GM23338 (cell line): ENCODE measurements around the gene TRIM8. TPM values are rescaled to one million over a fixed set of nuclear protein-coding genes. Genes with fewer than 3 reads are reported as not detected.
A peak's percentile ranks its signal among the peaks of the same experiment; 100 is the strongest.

Experiments
- ATAC-seq: fragments of 200-7000 bp; cut with Tn5 transposase; 3 replicates; pipeline ENCODE4 v1.9.1; 2020
- DNase-seq: peaks from one replicate; pipeline ENCODE4 v3.0.0-alpha.2; 2015; ENCODE audit warnings: low spot score
- H2AFZ ChIP-seq: fragments of 200-600 bp; sonication (generic); 2 replicates; pipeline ENCODE4 v1.8.0; 2016; ENCODE audit warnings: antibody characterized with exemption, mild to moderate bottlenecking, moderate library complexity
- H3F3A ChIP-seq: fragments of 200-600 bp; sonication (generic); replicated peaks from 2 replicates; pipeline ENCODE4 v1.8.0; 2017; ENCODE audit warnings: antibody characterized with exemption, mixed run types, low read depth
- H3K27ac ChIP-seq: fragments of 200-600 bp; sonication (generic); 2 replicates; pipeline ENCODE4 v1.6.1; 2016; ENCODE audit warnings: low read depth
- H3K27me3 ChIP-seq: fragments of 200-600 bp; sonication (generic); 2 replicates; pipeline ENCODE4 v1.8.0; 2016; ENCODE audit warnings: mild to moderate bottlenecking, mixed run types, moderate library complexity; ENCODE audit not compliant: insufficient read depth
- H3K36me3 ChIP-seq: fragments of 200-600 bp; sonication (generic); 2 replicates; pipeline ENCODE4 v1.8.0; 2016; ENCODE audit warnings: mild to moderate bottlenecking; ENCODE audit not compliant: insufficient read depth
- H3K4me1 ChIP-seq: fragments of 200-600 bp; sonication (generic); 2 replicates; pipeline ENCODE4 v1.8.0; 2016; ENCODE audit warnings: mild to moderate bottlenecking, moderate library complexity; ENCODE audit not compliant: insufficient read depth
- H3K4me2 ChIP-seq: fragments of 200-600 bp; sonication (generic); 2 replicates; pipeline ENCODE4 v1.7.1; 2017; ENCODE audit warnings: mixed run types
- H3K4me3 ChIP-seq: fragments of 200-600 bp; sonication (generic); 2 replicates; pipeline ENCODE4 v1.6.1; 2016; ENCODE audit warnings: mixed run types
- H3K79me2 ChIP-seq: fragments of 200-600 bp; sonication (generic); replicated peaks from 2 replicates; pipeline ENCODE4 v1.8.0; 2017; ENCODE audit warnings: mild to moderate bottlenecking; ENCODE audit not compliant: insufficient read depth
- H3K9me2 ChIP-seq: fragments of 200-600 bp; sonication (generic); 2 replicates; pipeline ENCODE4 v1.8.0; 2017; ENCODE audit not compliant: insufficient read depth
- H4K20me1 ChIP-seq: fragments of 200-600 bp; sonication (generic); replicated peaks from 2 replicates; pipeline ENCODE4 v1.8.0; 2017; ENCODE audit warnings: mild to moderate bottlenecking; ENCODE audit not compliant: insufficient read depth
- H3K27ac Mint-ChIP-seq: 2 replicates; pipeline ENCODE4 v1.8.0; 2020; ENCODE audit warnings: inconsistent platforms, mild to moderate bottlenecking, moderate library complexity, mixed read lengths
- H3K27me3 Mint-ChIP-seq: 3 replicates; pipeline ENCODE4 v1.8.0; 2022; ENCODE audit warnings: low read depth, mild to moderate bottlenecking, moderate library complexity, mixed read lengths, inconsistent platforms; ENCODE audit not compliant: insufficient read depth, poor library complexity
- H3K36me3 Mint-ChIP-seq: 3 replicates; pipeline ENCODE4 v1.8.0; 2021; ENCODE audit warnings: low read depth, mild to moderate bottlenecking, inconsistent platforms, moderate library complexity, mixed read lengths
- H3K4me1 Mint-ChIP-seq: 3 replicates; pipeline ENCODE4 v1.8.0; 2020; ENCODE audit warnings: mild to moderate bottlenecking, inconsistent platforms, mixed read lengths
- H3K4me3 Mint-ChIP-seq: 3 replicates; pipeline ENCODE4 v1.8.0; 2021; ENCODE audit warnings: moderate library complexity, mild to moderate bottlenecking, inconsistent platforms, mixed read lengths
- H3K9me3 Mint-ChIP-seq: 3 replicates; pipeline ENCODE4 v1.8.0; 2020; ENCODE audit warnings: moderate library complexity, mild to moderate bottlenecking, inconsistent platforms, mixed read lengths
- EZH2phosphoT487 ChIP-seq: fragments of 200-600 bp; sonication (generic); IDR thresholded peaks from one replicate; pipeline ENCODE4 v1.8.1; 2018; ENCODE audit warnings: antibody characterized with exemption; ENCODE audit not compliant: unreplicated experiment
- JUNB ChIP-seq: IDR thresholded peaks from one replicate; pipeline ENCODE4 v1.6.1; 2016; ENCODE audit warnings: antibody characterized with exemption; ENCODE audit not compliant: unreplicated experiment
- NANOG ChIP-seq: IDR thresholded peaks from 2 replicates; pipeline ENCODE4 v1.6.1; 2016; ENCODE audit warnings: antibody characterized with exemption, borderline replicate concordance
- POLR2AphosphoS5 ChIP-seq: IDR thresholded peaks from 2 replicates; pipeline ENCODE4 v1.6.1; 2016; ENCODE audit warnings: antibody characterized with exemption, low read depth
- STAT1 ChIP-seq: IDR thresholded peaks from one replicate; pipeline ENCODE4 v1.6.1; 2016; ENCODE audit warnings: antibody characterized with exemption; ENCODE audit not compliant: unreplicated experiment
- polyA plus RNA-seq: library from polyadenylated mRNA; unstranded; fragments of >200 nt; fragmentation: Nextera tagmentation; extraction: Ambion mirVana; gene quantifications from 2 replicates; pipeline ENCODE4 v1.2.1, GENCODE V29; 2016
- total RNA-seq: library from RNA; depleted of rRNA; stranded (reverse); fragments of >200 nt; shearing (Covaris generic); gene quantifications from 2 replicates; pipeline ENCODE4 v1.2.3, GENCODE V29; 2014
- TF ChIP-seq, protein P1 (sequence below), 2 experiments: fragments of 200-600 bp in 1 of 2; sonication (generic) in 1 of 2; conservative IDR thresholded peaks; 2 replicates each; pipeline versions ENCODE4 v1.5.1 to v1.6.1; 2016 to 2017; ENCODE audit warnings: antibody characterized with exemption in 2 of 2, low read depth in 2 of 2, mild to moderate bottlenecking in 2 of 2, moderate library complexity in 1 of 2
- TF ChIP-seq, protein P2 (sequence below): fragments of 250-450 bp; sonication (Bioruptor Pico); IDR thresholded peaks from 2 replicates; pipeline ENCODE4 v1.5.0; 2020; ENCODE audit warnings: mild to moderate bottlenecking, moderate library complexity
- TF ChIP-seq, protein P3 (sequence below): IDR thresholded peaks from 2 replicates; pipeline ENCODE4 v1.6.1; 2016; ENCODE audit warnings: antibody characterized with exemption

Gene TRIM8
- total and polyA plus RNA-seq, 2 experiments from 2014 or later, result 15.1 to 36.7 TPM

DNA sequence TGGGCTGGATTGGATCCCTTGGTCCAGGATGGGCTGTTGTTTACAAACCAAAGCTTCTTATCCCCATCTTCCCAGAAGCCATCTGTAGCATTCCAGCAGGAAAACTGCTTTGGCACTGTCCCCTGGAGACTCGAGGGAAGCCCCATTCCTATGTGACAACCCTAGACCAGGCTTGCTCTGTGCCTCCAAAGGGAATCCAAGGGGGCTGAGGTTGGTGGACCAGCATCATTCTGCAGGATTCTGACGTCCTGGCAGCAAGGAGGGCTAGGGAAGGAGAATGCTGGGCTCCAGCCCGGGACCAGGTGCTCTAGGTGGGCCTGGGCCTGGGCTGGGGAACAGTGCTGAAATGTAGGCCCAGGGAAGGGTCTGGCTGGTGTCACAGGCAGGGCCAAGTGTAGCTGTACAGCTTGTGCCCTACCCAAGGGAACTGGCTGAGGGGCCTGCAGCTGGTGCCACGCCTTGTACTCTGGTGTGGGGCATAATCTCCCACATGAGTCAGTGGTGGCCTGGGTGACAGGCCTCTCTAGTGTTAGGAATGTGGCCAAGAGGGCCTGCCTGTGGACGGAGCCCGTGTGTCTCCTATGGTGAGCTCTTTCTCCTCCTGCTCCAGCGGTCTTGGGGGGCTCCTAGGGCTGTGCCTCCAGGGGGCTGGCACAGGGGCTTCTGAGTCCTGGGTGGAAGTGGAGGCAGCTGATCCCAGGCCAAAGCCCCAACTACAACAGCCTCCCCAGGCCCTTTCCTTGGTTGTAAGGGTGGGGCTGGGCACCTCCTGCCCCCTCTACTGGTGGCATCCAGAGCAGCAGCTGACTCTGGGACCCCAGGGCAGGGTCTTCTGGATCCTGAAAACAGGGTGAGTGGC is 25.2 kb downstream of the TRIM8 start:
- Mint-ChIP-seq H3K27me3 (peaks cover 17% of the 10 kb centered on the region), H3K4me3 (no peak overlapping the region), H3K36me3 (no peaks in the 10 kb centered on the region; the same call in 2 of the 3 replicates), H3K4me1 (peaks cover 44% of the 10 kb centered on the region), H3K9me3 (no peaks in the 10 kb centered on the region), H3K27ac (no peak overlapping the region)
- Histone ChIP-seq H3K27ac (no peak overlapping the region), H3F3A (peaks cover 15% of the 10 kb centered on the region; the same call in 1 of the 2 replicates), H3K36me3 (no peaks in the 10 kb centered on the region), H3K4me1 (peaks cover 34% of the 10 kb centered on the region), H3K79me2 (no peaks in the 10 kb centered on the region), H3K27me3 (no peaks in the 10 kb centered on the region), H3K4me2 (no peak overlapping the region; the same call in 1 of the 2 replicates), H3K9me2 (no peaks in the 10 kb centered on the region), H2AFZ (no peak overlapping the region), H3K4me3 (no peak overlapping the region), H4K20me1 (no peaks in the 10 kb centered on the region)
- ATAC-seq, result peak; percentile 55
- peak; percentile 57 for DNase-seq
- TF ChIP-seq STAT1, result no peak
- TF ChIP-seq, protein P1, sequence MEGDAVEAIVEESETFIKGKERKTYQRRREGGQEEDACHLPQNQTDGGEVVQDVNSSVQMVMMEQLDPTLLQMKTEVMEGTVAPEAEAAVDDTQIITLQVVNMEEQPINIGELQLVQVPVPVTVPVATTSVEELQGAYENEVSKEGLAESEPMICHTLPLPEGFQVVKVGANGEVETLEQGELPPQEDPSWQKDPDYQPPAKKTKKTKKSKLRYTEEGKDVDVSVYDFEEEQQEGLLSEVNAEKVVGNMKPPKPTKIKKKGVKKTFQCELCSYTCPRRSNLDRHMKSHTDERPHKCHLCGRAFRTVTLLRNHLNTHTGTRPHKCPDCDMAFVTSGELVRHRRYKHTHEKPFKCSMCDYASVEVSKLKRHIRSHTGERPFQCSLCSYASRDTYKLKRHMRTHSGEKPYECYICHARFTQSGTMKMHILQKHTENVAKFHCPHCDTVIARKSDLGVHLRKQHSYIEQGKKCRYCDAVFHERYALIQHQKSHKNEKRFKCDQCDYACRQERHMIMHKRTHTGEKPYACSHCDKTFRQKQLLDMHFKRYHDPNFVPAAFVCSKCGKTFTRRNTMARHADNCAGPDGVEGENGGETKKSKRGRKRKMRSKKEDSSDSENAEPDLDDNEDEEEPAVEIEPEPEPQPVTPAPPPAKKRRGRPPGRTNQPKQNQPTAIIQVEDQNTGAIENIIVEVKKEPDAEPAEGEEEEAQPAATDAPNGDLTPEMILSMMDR (conservative IDR thresholded peaks at IDR 0.05; ENCODE audit: low read depth in 2 of 2), result peak; percentile 57 to 66

DNA sequence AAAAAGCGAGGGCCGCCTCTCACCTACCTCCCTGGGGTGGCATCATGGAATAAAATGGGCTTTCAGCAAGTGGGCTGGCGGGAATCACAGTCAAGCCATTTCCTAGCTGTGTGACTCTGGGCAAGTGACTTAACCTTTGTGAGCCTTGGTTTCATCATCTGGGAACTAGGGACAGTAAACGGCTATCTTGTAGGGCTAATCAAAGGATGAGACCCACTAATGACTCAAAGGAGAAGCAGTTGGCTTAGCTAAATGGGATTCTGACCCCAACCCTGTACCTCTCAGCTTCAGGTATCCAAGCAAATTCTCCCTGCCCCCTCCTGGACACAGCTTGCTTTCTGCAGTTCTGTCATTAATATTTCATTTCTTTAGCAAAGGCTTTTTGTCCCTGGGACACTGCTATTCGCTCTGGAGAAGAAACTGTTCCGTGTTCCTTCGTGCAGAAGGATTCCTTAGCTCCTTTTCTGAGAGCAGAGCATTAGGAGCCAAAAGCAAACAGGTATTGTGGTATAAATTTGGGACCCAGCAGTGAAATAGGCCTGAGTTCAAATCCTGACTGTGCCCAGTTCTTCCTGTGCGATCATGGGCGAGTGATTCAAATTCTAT is 25.9 kb downstream of the TRIM8 start:
- H3K27ac Mint-ChIP-seq, result peak overlapping the region; percentile 65; the same call in 1 of the 2 replicates
- H3K27me3 ChIP-seq, result no peaks in the 10 kb centered on the region
- no peaks in the 10 kb centered on the region for H3K36me3 ChIP-seq
- ATAC-seq (no peak), DNase-seq (no peak)
- H3K9me2 ChIP-seq, result no peaks in the 10 kb centered on the region
- H3K79me2 ChIP-seq, result no peaks in the 10 kb centered on the region
- H3K27me3 Mint-ChIP-seq, result peaks cover 19% of the 10 kb centered on the region
- H3F3A ChIP-seq, result peaks cover 22% of the 10 kb centered on the region
- peak overlapping the region; percentile 15; the same call in 1 of the 2 replicates for H3K4me3 ChIP-seq
- H3K9me3 Mint-ChIP-seq, result no peaks in the 10 kb centered on the region
- H3K4me2 ChIP-seq, result peak overlapping the region; percentile 75
- H2AFZ ChIP-seq, result no peak overlapping the region
- H3K4me1 ChIP-seq, result peaks cover 42% of the 10 kb centered on the region
- no peak overlapping the region for H3K4me3 Mint-ChIP-seq
- peaks cover 51% of the 10 kb centered on the region for H3K4me1 Mint-ChIP-seq
- H4K20me1 ChIP-seq, result no peaks in the 10 kb centered on the region
- H3K36me3 Mint-ChIP-seq, result no peaks in the 10 kb centered on the region; the same call in 2 of the 3 replicates
- 0 out of 2 replicates have a peak overlapping the region, but pooled peaks have one; percentile 68 for H3K27ac ChIP-seq
- TF ChIP-seq, protein P2, sequence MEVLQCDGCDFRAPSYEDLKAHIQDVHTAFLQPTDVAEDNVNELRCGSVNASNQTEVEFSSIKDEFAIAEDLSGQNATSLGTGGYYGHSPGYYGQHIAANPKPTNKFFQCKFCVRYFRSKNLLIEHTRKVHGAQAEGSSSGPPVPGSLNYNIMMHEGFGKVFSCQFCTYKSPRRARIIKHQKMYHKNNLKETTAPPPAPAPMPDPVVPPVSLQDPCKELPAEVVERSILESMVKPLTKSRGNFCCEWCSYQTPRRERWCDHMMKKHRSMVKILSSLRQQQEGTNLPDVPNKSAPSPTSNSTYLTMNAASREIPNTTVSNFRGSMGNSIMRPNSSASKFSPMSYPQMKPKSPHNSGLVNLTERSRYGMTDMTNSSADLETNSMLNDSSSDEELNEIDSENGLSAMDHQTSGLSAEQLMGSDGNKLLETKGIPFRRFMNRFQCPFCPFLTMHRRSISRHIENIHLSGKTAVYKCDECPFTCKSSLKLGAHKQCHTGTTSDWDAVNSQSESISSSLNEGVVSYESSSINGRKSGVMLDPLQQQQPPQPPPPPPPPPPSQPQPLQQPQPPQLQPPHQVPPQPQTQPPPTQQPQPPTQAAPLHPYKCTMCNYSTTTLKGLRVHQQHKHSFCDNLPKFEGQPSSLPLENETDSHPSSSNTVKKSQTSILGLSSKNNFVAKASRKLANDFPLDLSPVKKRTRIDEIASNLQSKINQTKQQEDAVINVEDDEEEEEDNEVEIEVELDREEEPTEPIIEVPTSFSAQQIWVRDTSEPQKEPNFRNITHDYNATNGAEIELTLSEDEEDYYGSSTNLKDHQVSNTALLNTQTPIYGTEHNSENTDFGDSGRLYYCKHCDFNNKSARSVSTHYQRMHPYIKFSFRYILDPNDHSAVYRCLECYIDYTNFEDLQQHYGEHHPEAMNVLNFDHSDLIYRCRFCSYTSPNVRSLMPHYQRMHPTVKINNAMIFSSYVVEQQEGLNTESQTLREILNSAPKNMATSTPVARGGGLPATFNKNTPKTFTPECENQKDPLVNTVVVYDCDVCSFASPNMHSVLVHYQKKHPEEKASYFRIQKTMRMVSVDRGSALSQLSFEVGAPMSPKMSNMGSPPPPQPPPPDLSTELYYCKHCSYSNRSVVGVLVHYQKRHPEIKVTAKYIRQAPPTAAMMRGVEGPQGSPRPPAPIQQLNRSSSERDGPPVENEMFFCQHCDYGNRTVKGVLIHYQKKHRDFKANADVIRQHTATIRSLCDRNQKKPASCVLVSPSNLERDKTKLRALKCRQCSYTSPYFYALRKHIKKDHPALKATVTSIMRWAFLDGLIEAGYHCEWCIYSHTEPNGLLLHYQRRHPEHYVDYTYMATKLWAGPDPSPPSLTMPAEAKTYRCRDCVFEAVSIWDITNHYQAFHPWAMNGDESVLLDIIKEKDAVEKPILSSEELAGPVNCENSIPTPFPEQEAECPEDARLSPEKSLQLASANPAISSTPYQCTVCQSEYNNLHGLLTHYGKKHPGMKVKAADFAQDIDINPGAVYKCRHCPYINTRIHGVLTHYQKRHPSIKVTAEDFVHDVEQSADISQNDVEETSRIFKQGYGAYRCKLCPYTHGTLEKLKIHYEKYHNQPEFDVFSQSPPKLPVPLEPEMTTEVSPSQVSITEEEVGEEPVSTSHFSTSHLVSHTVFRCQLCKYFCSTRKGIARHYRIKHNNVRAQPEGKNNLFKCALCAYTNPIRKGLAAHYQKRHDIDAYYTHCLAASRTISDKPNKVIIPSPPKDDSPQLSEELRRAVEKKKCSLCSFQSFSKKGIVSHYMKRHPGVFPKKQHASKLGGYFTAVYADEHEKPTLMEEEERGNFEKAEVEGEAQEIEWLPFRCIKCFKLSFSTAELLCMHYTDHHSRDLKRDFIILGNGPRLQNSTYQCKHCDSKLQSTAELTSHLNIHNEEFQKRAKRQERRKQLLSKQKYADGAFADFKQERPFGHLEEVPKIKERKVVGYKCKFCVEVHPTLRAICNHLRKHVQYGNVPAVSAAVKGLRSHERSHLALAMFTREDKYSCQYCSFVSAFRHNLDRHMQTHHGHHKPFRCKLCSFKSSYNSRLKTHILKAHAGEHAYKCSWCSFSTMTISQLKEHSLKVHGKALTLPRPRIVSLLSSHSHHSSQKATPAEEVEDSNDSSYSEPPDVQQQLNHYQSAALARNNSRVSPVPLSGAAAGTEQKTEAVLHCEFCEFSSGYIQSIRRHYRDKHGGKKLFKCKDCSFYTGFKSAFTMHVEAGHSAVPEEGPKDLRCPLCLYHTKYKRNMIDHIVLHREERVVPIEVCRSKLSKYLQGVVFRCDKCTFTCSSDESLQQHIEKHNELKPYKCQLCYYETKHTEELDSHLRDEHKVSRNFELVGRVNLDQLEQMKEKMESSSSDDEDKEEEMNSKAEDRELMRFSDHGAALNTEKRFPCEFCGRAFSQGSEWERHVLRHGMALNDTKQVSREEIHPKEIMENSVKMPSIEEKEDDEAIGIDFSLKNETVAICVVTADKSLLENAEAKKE, result no peak
- TF ChIP-seq JUNB, result no peak
- TF ChIP-seq, protein P1 (conservative IDR thresholded peaks at IDR 0.05; ENCODE audit: low read depth in 2 of 2), result no peak
- no peak for TF ChIP-seq EZH2phosphoT487
- TF ChIP-seq NANOG, result no peak
- TF ChIP-seq, protein P3, sequence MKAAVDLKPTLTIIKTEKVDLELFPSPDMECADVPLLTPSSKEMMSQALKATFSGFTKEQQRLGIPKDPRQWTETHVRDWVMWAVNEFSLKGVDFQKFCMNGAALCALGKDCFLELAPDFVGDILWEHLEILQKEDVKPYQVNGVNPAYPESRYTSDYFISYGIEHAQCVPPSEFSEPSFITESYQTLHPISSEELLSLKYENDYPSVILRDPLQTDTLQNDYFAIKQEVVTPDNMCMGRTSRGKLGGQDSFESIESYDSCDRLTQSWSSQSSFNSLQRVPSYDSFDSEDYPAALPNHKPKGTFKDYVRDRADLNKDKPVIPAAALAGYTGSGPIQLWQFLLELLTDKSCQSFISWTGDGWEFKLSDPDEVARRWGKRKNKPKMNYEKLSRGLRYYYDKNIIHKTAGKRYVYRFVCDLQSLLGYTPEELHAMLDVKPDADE, result no peak
- no peak for TF ChIP-seq POLR2AphosphoS5
